ENCODE measurements around the gene DEFB124.

Gene DEFB124

DNA sequence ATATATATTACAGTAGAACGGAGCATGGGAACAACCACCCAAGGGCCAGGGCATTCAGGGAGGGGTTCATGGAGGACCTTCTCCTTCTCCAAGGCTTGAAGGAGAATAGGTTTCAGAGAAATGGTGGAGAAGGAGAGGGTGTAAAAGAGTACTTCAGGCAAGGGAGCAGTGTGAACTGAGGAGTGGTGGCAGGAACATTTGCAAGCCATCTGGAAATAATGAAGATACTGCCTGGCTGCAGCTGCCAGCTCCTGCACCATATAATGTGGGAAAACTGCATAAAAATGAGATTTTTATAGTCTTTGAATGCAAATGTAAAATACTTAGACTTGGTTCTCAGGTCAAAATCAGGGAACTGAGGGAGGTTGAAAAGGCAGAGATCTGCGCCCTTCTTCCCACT lies 59.3 kb downstream of the DEFB124 start:
- FAIRE-seq = no peak
